ENCODE measurements around the gene MARF1.
"Not testable (repeated sequence)": the region's sequence is repeated elsewhere in the genome, so short reads cannot be mapped to it uniquely, and the experiment has no call there.

Gene MARF1

DNA sequence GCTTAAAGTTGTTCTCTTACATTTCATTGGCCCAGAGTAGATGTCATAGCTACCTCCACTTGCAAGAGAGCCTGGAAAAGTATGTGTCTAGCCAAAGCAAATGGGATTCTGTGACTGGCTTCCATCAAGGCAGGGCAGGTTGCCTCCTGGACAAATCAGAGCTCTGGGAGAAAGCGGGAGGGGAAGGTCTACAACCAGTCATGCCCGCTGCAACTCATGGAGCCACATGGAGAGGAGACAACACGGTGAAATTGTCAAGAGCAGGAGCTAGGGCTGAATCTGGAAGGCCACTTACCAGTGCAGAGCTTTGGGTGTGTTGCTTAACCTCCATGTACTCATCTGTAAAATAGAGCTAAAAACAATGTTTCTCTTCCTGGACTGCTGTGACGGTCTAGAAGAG, 83.8 kb downstream of the MARF1 start:
- H3K27ac ChIP-seq (ENCODE audit: low read depth, low read length), result no peak overlapping the region
- no peaks in the 10 kb centered on the region for H3K27me3 ChIP-seq (ENCODE audit: insufficient read depth, low read length)
- H3K9ac ChIP-seq (ENCODE audit: low read depth, low read length), result no peak overlapping the region
- no peak overlapping the region for H3K4me3 ChIP-seq (ENCODE audit: low read length)
- H3K36me3 ChIP-seq (ENCODE audit: insufficient read depth, low read length), result no peaks in the 10 kb centered on the region
- no peaks in the 10 kb centered on the region for H3K9me3 ChIP-seq (ENCODE audit: insufficient read depth, low read depth, low read length)
- 88% methylated on average over 4 of the region's 4 CpGs for WGBS
- no peaks in the 10 kb centered on the region; the same call in none of the 2 replicates for H3K4me1 ChIP-seq (ENCODE audit: insufficient read depth, low read length)

DNA sequence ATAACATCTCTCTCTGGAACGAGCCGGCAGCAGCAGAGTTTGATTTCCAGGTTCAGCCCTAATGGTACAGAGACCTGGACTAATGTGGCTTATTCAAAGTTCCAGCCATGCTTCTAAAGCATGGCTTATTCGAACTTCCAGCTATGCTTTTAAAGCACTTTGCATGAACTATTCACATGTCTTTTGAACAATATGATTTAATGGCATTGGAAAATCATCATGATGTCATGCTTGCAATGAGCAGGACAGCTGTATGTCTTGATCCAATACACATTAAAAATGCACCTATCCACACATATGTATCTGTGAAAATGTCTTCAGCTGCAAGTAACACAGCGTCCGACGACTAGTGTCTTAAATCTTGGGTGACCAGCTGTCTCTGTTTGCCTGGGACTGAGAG, 85.7 kb downstream of the MARF1 start:
- WGBS, result 93% methylated on average over 6 of the region's 6 CpGs
- no peak overlapping the region for H3K4me3 ChIP-seq (ENCODE audit: low read length)
- no peaks in the 10 kb centered on the region for H3K36me3 ChIP-seq (ENCODE audit: insufficient read depth, low read length)
- no peak overlapping the region for H3K27ac ChIP-seq (ENCODE audit: low read depth, low read length)
- no peak overlapping the region for H3K9ac ChIP-seq (ENCODE audit: low read depth, low read length)
- H3K9me3 ChIP-seq (ENCODE audit: insufficient read depth, low read depth, low read length), result no peaks in the 10 kb centered on the region
- no peaks in the 10 kb centered on the region for H3K27me3 ChIP-seq (ENCODE audit: insufficient read depth, low read length)
- no peaks in the 10 kb centered on the region; the same call in 1 of the 2 replicates for H3K4me1 ChIP-seq (ENCODE audit: insufficient read depth, low read length)

DNA sequence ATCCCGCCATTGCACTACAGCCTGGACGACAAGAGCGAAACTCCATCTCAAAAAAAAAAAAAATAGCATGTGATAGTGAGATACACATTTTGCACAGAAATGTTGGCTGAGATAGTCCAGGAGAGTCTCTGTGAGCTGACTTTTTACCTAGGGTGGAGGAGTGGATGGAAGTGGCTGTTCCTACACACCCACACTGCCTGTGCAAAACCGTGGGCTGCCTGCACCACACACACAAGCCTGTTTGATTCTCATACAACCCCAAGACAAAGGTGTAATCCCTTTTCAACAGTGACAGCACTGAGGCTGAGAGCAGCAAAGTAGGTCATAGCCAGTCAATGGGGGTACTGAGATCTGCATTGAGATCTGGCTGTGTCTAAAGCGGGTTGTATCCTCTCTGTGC, 86.8 kb downstream of the MARF1 start:
- Histone ChIP-seq H3K27ac (ENCODE audit: low read depth, low read length) (no peak overlapping the region), H3K4me1 (ENCODE audit: insufficient read depth, low read length) (no peaks in the 10 kb centered on the region; the same call in 1 of the 2 replicates), H3K4me3 (ENCODE audit: low read length) (no peak overlapping the region), H3K9ac (ENCODE audit: low read depth, low read length) (no peak overlapping the region), H3K36me3 (ENCODE audit: insufficient read depth, low read length) (no peaks in the 10 kb centered on the region), H3K9me3 (ENCODE audit: insufficient read depth, low read depth, low read length) (no peaks in the 10 kb centered on the region), H3K27me3 (ENCODE audit: insufficient read depth, low read length) (no peaks in the 10 kb centered on the region)
- 100% methylated on average over 5 of the region's 5 CpGs for WGBS

DNA sequence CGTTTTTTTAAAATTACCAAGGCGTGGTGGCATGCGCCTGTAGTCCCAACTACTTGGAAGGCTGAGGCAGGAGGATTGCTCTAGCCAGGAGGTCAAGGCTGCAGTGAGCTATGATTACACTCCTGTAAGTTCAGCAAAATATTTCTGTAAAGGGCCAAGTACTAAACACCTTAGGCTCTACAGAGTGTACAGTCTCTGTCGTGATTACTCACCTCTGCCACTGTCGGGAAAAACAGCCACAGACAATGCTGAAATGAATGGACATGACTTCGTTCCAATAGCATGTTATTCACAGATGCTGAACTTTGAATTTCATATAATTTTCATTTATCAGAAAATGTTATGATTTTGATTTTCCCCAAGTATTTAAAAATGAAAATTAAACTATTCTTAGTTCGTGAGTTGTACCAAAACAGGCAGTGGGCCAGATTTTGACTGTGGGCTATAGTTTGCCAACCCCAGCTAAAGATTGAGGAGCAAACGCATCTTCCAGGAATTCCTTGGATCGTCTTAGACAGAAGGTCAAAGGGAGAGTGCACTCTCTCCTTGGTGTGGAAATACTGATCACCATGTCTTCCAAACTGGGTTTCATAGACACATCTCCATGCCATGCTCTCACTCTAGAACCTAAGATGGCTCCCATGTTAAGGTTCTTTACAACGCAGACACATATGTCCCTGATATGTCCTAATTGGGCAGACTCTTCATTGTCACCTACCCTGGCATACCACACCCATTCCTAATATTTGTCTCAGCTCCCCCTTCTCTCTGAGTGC, 89.5 kb downstream of the MARF1 start:
- WGBS, result 91% methylated on average over 10 of the region's 10 CpGs
- H3K9ac ChIP-seq (ENCODE audit: low read depth, low read length), result no peak overlapping the region
- no peaks in the 10 kb centered on the region for H3K9me3 ChIP-seq (ENCODE audit: insufficient read depth, low read depth, low read length)
- H3K4me1 ChIP-seq (ENCODE audit: insufficient read depth, low read length), result peaks cover 1% of the 10 kb centered on the region; the same call in 1 of the 2 replicates
- H3K27ac ChIP-seq (ENCODE audit: low read depth, low read length), result no peak overlapping the region
- H3K4me3 ChIP-seq (ENCODE audit: low read length), result no peak overlapping the region
- H3K27me3 ChIP-seq (ENCODE audit: insufficient read depth, low read length), result no peaks in the 10 kb centered on the region
- H3K36me3 ChIP-seq (ENCODE audit: insufficient read depth, low read length), result no peaks in the 10 kb centered on the region

- Histone ChIP-seq H3K36me3 (ENCODE audit: insufficient read depth, low read length) (no peaks in the 10 kb centered on the region), H3K4me1 (ENCODE audit: insufficient read depth, low read length) (peaks cover 5% of the 10 kb centered on the region; the same call in 1 of the 2 replicates), H3K4me3 (ENCODE audit: low read length) (no peak overlapping the region), H3K27me3 (ENCODE audit: insufficient read depth, low read length) (no peaks in the 10 kb centered on the region), H3K27ac (ENCODE audit: low read depth, low read length) (no peak overlapping the region), H3K9ac (ENCODE audit: low read depth, low read length) (no peak overlapping the region), H3K9me3 (ENCODE audit: insufficient read depth, low read depth, low read length) (no peaks in the 10 kb centered on the region)
- 94% methylated on average over 6 of the region's 6 CpGs for WGBS
Observed at GRCh38 chr16:15552507-15552906, 90.4 kb downstream of the MARF1 start.

DNA sequence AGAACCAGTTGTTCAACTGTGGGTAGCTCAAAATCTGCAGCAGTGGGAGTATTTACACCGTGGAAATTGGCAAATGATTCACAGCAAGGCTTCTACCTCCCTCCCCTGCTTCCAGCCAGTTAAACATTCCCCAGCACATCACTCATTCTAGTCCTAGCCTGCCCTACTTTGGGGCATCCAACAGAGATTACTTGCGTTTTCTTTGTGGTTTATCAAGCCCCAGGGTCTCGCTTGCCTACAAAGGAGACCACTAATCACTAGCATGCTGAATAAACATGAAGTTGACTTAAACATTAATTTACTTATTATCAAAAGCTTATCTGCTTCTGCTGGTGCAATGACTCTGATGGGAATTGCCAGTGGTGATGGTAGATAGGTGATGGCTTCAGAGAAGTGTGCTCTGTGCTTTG, 94.5 kb downstream of the MARF1 start:
- H3K4me1 ChIP-seq (ENCODE audit: insufficient read depth, low read length), result peaks cover 5% of the 10 kb centered on the region; the same call in 1 of the 2 replicates
- WGBS, result 92% methylated on average over 3 of the region's 3 CpGs

DNA sequence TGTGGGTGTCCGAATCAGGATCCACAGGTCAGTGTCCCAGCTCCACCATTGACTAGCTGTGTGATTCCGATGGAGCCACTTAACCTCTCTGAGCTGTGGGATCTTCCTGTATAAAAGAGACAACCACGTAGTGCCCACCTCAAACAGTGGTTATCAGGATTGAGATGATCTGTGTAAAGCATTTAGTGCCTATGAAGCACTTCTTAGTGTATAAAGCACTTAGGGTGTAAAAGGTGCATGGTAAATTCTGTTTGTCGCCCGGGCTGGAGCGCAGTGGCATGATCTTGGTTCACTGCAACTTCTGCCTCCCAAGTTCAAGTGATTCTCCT, 95.2 kb downstream of the MARF1 start:
- H3K4me1 ChIP-seq (ENCODE audit: insufficient read depth, low read length), result peaks cover 5% of the 10 kb centered on the region
- 0 out of 2 replicates have a peak, but pooled peaks cover under 1% of the 10 kb centered on the region for H3K9me3 ChIP-seq (ENCODE audit: insufficient read depth, low read depth, low read length)
- no peaks in the 10 kb centered on the region for H3K36me3 ChIP-seq (ENCODE audit: insufficient read depth, low read length)
- no peaks in the 10 kb centered on the region for H3K27me3 ChIP-seq (ENCODE audit: insufficient read depth, low read length)
- 98% methylated on average over 6 of the region's 6 CpGs for WGBS
- H3K4me3 ChIP-seq (ENCODE audit: low read length), result no peak overlapping the region
- no peak overlapping the region for H3K9ac ChIP-seq (ENCODE audit: low read depth, low read length)
- no peak overlapping the region for H3K27ac ChIP-seq (ENCODE audit: low read depth, low read length)

More for the DNA sequence above, 94.5 kb downstream of the MARF1 start:
- no peak overlapping the region for H3K9ac ChIP-seq (ENCODE audit: low read depth, low read length)
- no peaks in the 10 kb centered on the region for H3K27me3 ChIP-seq (ENCODE audit: insufficient read depth, low read length)
- no peaks in the 10 kb centered on the region for H3K9me3 ChIP-seq (ENCODE audit: insufficient read depth, low read depth, low read length)
- no peak overlapping the region for H3K4me3 ChIP-seq (ENCODE audit: low read length)
- H3K36me3 ChIP-seq (ENCODE audit: insufficient read depth, low read length), result no peaks in the 10 kb centered on the region
- no peak overlapping the region for H3K27ac ChIP-seq (ENCODE audit: low read depth, low read length)

- not testable (repeated sequence) for H3K27ac ChIP-seq (ENCODE audit: low read depth, low read length); H3K36me3 ChIP-seq (ENCODE audit: insufficient read depth, low read length); H3K9me3 ChIP-seq (ENCODE audit: insufficient read depth, low read depth, low read length); H3K27me3 ChIP-seq (ENCODE audit: insufficient read depth, low read length); H3K4me3 ChIP-seq (ENCODE audit: low read length); H3K4me1 ChIP-seq (ENCODE audit: insufficient read depth, low read length); H3K9ac ChIP-seq (ENCODE audit: low read depth, low read length)
- 93% methylated on average over 13 of the region's 13 CpGs for WGBS
Observed at GRCh38 chr16:15547072-15547767, 95.7 kb downstream of the MARF1 start.

DNA sequence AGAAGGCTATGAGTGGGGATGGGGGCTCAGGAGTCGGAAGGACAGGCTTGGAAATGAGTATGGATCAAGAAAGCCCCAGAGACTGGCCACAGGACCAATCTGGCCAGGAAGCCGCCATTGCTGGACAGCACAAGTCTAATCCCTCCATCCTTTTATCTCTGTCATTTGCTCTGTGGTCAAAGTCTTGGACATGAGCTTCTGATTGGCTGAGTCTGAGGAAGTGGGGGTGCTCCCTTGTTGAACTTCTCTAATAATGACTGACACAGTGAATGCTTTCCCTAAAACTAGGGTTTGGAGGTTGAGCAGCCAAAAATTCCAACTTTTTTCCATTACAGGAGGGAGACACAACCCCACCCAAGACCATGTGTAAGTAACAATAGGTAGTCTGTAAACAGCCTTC, 97.4 kb downstream of the MARF1 start:
- peaks cover 12% of the 10 kb centered on the region for H3K4me1 ChIP-seq (ENCODE audit: insufficient read depth, low read length)
- H3K9ac ChIP-seq (ENCODE audit: low read depth, low read length), result no peak overlapping the region
- H3K9me3 ChIP-seq (ENCODE audit: insufficient read depth, low read depth, low read length), result peaks cover 4% of the 10 kb centered on the region; the same call in 1 of the 2 replicates
- no peak overlapping the region for H3K27ac ChIP-seq (ENCODE audit: low read depth, low read length)
- no peak overlapping the region for H3K4me3 ChIP-seq (ENCODE audit: low read length)
- 90% methylated on average over 2 of the region's 2 CpGs for WGBS
- no peaks in the 10 kb centered on the region for H3K27me3 ChIP-seq (ENCODE audit: insufficient read depth, low read length)
- no peaks in the 10 kb centered on the region for H3K36me3 ChIP-seq (ENCODE audit: insufficient read depth, low read length)

DNA sequence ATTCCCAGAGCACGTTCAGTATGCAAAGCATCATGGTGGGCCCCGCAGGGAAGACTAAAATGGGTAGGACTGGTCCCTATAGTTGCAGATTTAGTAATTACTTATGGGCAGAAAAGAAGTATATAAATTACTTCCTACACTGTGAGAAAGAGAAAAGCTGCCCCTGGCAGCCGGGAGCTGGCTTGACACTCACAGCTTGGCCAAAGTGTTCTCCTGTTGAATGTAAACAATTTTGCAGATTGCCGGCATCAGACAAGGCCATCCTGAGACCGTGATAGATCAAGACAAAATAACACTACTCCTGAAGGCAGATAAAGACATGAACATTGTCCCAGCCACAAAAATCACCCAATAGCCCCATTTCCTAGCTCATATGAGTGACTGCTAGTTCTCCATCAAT, 98.5 kb downstream of the MARF1 start:
- Histone ChIP-seq H3K4me3 (ENCODE audit: low read length) (no peak overlapping the region), H3K27me3 (ENCODE audit: insufficient read depth, low read length) (no peaks in the 10 kb centered on the region), H3K27ac (ENCODE audit: low read depth, low read length) (no peak overlapping the region), H3K4me1 (ENCODE audit: insufficient read depth, low read length) (peaks cover 12% of the 10 kb centered on the region), H3K9me3 (ENCODE audit: insufficient read depth, low read depth, low read length) (peaks cover 4% of the 10 kb centered on the region; the same call in 1 of the 2 replicates), H3K36me3 (ENCODE audit: insufficient read depth, low read length) (no peaks in the 10 kb centered on the region), H3K9ac (ENCODE audit: low read depth, low read length) (no peak overlapping the region)
- WGBS, result 88% methylated on average over 5 of the region's 5 CpGs
